ENCODE results near the gene VAPB. TPM values are rescaled to one million over a fixed set of nuclear protein-coding genes. Genes with fewer than 3 reads are reported as not detected.

VAPB gene
- total RNA-seq, 1 experiment from 2014 or later: 51.1 TPM

- Histone ChIP-seq H2AFZ (ENCODE audit: low read depth, low read length, poor library complexity, severe bottlenecking) (peak overlapping the region; percentile 24), H3K9me2 (ENCODE audit: insufficient read depth) (no peaks in the 10 kb centered on the region), H3K9ac (ENCODE audit: low read length) (no peak overlapping the region), H4K20me1 (ENCODE audit: insufficient read depth) (peaks cover 4% of the 10 kb centered on the region; the same call in 1 of the 2 replicates), H3K4me3 (replicated peaks in 1 of 2; ENCODE audit: low read depth in 1 of 2, low read length in 2 of 2) (peak overlapping the region; percentile 29 to 92; a peak in 3 of 4 replicates), H3K27ac (ENCODE audit: low read depth, low read length) (no peak overlapping the region), H3K36me3 (ENCODE audit: control insufficient read depth in 1 of 2, insufficient read depth in 2 of 2, low read length in 2 of 2) (peaks cover 11 to 17% of the 10 kb centered on the region in 2 experiments; a peak in 3 of 4 replicates), H3K4me2 (ENCODE audit: low read length) (peak overlapping the region; percentile 96), H3K4me1 (ENCODE audit: control insufficient read depth in 1 of 2, insufficient read depth in 2 of 2, low read length in 2 of 2) (peaks cover 14 to 15% of the 10 kb centered on the region in 2 experiments), H3K9me3 (ENCODE audit: control insufficient read depth in 1 of 2, insufficient read depth in 1 of 2, low read depth in 1 of 2, low read length in 2 of 2) (no peaks in the 10 kb centered on the region), H3K79me2 (ENCODE audit: insufficient read depth, low read length) (peaks cover 40% of the 10 kb centered on the region), H3K27me3 (ENCODE audit: insufficient read depth, low read length) (no peaks in the 10 kb centered on the region)
- ChIA-PET RAD21 (ENCODE audit: low non-redundant PET in 1 of 2, low total read pairs in 2 of 2, uncharacterized antibody in 2 of 2, unreplicated experiment in 2 of 2) (no interaction called here), CTCF (interaction anchor here (1.5 kb wide), 1 partner anchor 152 kb away, joined by 3 read pairs; no protein-coding TSS in a partner anchor), POLR2A (interaction anchor here (1.0 kb wide), 1 partner anchor 14 kb away, joined by 3 read pairs; no protein-coding TSS in a partner anchor)
- no peak for TF ChIP-seq EZH2 (IDR thresholded peaks at IDR 0.05)
- no peak for TF ChIP-seq ZFX (IDR thresholded peaks at IDR 0.05)
- TF ChIP-seq CEBPB (IDR thresholded peaks at IDR 0.05; ENCODE audit: low read depth): no peak
- no peak for TF ChIP-seq FOSL1 (IDR thresholded peaks at IDR 0.05; ENCODE audit: low read depth)
- no peak for TF ChIP-seq ZNF274 (IDR thresholded peaks at IDR 0.05; ENCODE audit: low read depth, low read length)
- TF ChIP-seq ZBTB33 (IDR thresholded peaks at IDR 0.05; ENCODE audit: extremely low read depth, insufficient replicate concordance, low read length): no peak
- no peak for TF ChIP-seq SIN3A (IDR thresholded peaks at IDR 0.05; ENCODE audit: low read depth)
- ATAC-seq: no peak
- DNase-seq (ENCODE audit: low read depth, low spot score): no peak
- intact Hi-C loops (cut with micrococcal nuclease): loop anchor here (2.0 kb wide), 1 partner anchor 77 kb away; no protein-coding TSS in a partner anchor
- BruUV-seq (replicated peaks): TSS peak; percentile 66
Measured at GRCh38 chr20:58388028-58388601, 914 bp upstream of the VAPB start.
